Smooth muscle cell (in vitro differentiated cells): ENCODE data around the gene OR2C1. TPM values are rescaled to one million over a fixed set of nuclear protein-coding genes. Genes with fewer than 3 reads are reported as not detected.

Experiments used
- DNase-seq: peaks from one replicate; lab custom pipeline; 2025; ENCODE audit not compliant: unreplicated experiment; lab: John Stamatoyannopoulos, UW
- H2AFZ ChIP-seq: fragments of 200-600 bp; sonication (generic); 2 replicates; pipeline ENCODE4 v1.6.0; 2016; ENCODE audit warnings: antibody characterized with exemption, low read depth, mild to moderate bottlenecking
- H3F3A ChIP-seq: fragments of 200-600 bp; sonication (generic); 2 replicates; pipeline ENCODE4 v1.6.0; 2017; ENCODE audit warnings: antibody characterized with exemption, low read depth
- H3K27ac ChIP-seq: fragments of 200-600 bp; sonication (generic); 2 replicates; pipeline ENCODE4 v1.5.1; 2016; ENCODE audit warnings: low read depth, mild to moderate bottlenecking
- H3K27me3 ChIP-seq: fragments of 200-600 bp; sonication (generic); 2 replicates; pipeline ENCODE4 v1.6.1; 2016; ENCODE audit warnings: low read depth, mild to moderate bottlenecking
- H3K36me3 ChIP-seq: fragments of 200-600 bp; sonication (generic); 2 replicates; pipeline ENCODE4 v1.5.1; 2016; ENCODE audit warnings: low read depth
- H3K4me1 ChIP-seq: fragments of 200-600 bp; sonication (generic); 2 replicates; pipeline ENCODE4 v1.5.1; 2016; ENCODE audit warnings: low read depth
- H3K4me2 ChIP-seq: fragments of 200-600 bp; sonication (generic); 2 replicates; pipeline ENCODE4 v1.6.0; 2016; ENCODE audit warnings: mild to moderate bottlenecking
- H3K4me3 ChIP-seq: fragments of 200-600 bp; sonication (generic); 2 replicates; pipeline ENCODE4 v1.5.1; 2016; ENCODE audit warnings: mild to moderate bottlenecking
- H3K79me2 ChIP-seq: fragments of 200-600 bp; sonication (generic); 2 replicates; pipeline ENCODE4 v1.6.0; 2016; ENCODE audit warnings: low read depth, mild to moderate bottlenecking
- H3K9ac ChIP-seq: fragments of 200-600 bp; sonication (generic); 2 replicates; pipeline ENCODE4 v1.6.0; 2016; ENCODE audit warnings: low read depth
- H3K9me3 ChIP-seq: fragments of 200-600 bp; sonication (generic); replicated peaks from 2 replicates; pipeline ENCODE4 v1.5.1; 2016; ENCODE audit warnings: low read depth
- H4K20me1 ChIP-seq: fragments of 200-600 bp; sonication (generic); 2 replicates; pipeline ENCODE4 v1.6.0; 2016; ENCODE audit warnings: low read depth
- CTCF ChIP-seq: fragments of 200-600 bp; sonication (generic); IDR thresholded peaks from 2 replicates; pipeline ENCODE4 v1.5.1; 2017; ENCODE audit warnings: borderline replicate concordance, mild to moderate bottlenecking, antibody characterized with exemption; ENCODE audit not compliant: insufficient read depth, poor library complexity, severe bottlenecking
- WGBS: methylation state at CpG from one replicate; pipeline ENCODE4 v1.1.7; 2016; ENCODE audit warnings: low lambda C conversion rate; 5-methylcytosine and 5-hydroxymethylcytosine counted together
- polyA plus RNA-seq: library from polyadenylated mRNA; unstranded; fragments of >200 nt; fragmentation: Nextera tagmentation; extraction: Ambion mirVana; gene quantifications from 2 replicates; pipeline ENCODE4 v1.2.1, GENCODE V29; 2016
- total RNA-seq: library from RNA; depleted of rRNA; stranded (reverse); fragments of >200 nt; gene quantifications from 2 replicates; pipeline ENCODE4 v1.2.3, GENCODE V29; 2014

Gene OR2C1
- total and polyA plus RNA-seq, 2 experiments from 2014 or later: not detected

GRCh38 chr16:3364774-3365427 lies 9.2 kb downstream of the OR2C1 start:
- Histone ChIP-seq H3K4me3 (no peak overlapping the region), H3K4me1 (no peaks in the 10 kb centered on the region), H3K4me2 (no peak overlapping the region), H3K36me3 (no peaks in the 10 kb centered on the region), H3K9ac (no peak overlapping the region), H3K27ac (no peak overlapping the region), H3K9me3 (no peaks in the 10 kb centered on the region), H4K20me1 (no peaks in the 10 kb centered on the region), H3F3A (no peaks in the 10 kb centered on the region), H3K79me2 (no peaks in the 10 kb centered on the region), H3K27me3 (no peaks in the 10 kb centered on the region), H2AFZ (no peak overlapping the region)
- no peak for DNase-seq
- 91% methylated on average over 42 of the region's 42 CpGs for WGBS
- no peak for TF ChIP-seq CTCF

GRCh38 chr16:3369073-3369472 lies 13.4 kb downstream of the OR2C1 start:
- Histone ChIP-seq H3K9ac (no peak overlapping the region), H3K4me2 (no peak overlapping the region), H3K79me2 (no peaks in the 10 kb centered on the region), H4K20me1 (no peaks in the 10 kb centered on the region), H3K36me3 (no peaks in the 10 kb centered on the region), H2AFZ (no peak overlapping the region), H3K4me3 (no peak overlapping the region), H3K9me3 (no peaks in the 10 kb centered on the region), H3F3A (no peaks in the 10 kb centered on the region), H3K27me3 (no peaks in the 10 kb centered on the region), H3K27ac (no peak overlapping the region), H3K4me1 (no peaks in the 10 kb centered on the region)
- WGBS: 94% methylated on average over 11 of the region's 11 CpGs
- DNase-seq: no peak
- TF ChIP-seq CTCF: no peak

- H3K4me3 ChIP-seq: no peak overlapping the region
- H3K36me3 ChIP-seq: no peaks in the 10 kb centered on the region
- WGBS: 83% methylated on average over 5 of the region's 5 CpGs
- no peaks in the 10 kb centered on the region for H3K4me1 ChIP-seq
- no peak overlapping the region for H2AFZ ChIP-seq
- H3K27me3 ChIP-seq: no peaks in the 10 kb centered on the region
- TF ChIP-seq CTCF: no peak
- H4K20me1 ChIP-seq: no peaks in the 10 kb centered on the region
- H3K79me2 ChIP-seq: no peaks in the 10 kb centered on the region
- no peak overlapping the region for H3K9ac ChIP-seq
- no peak overlapping the region for H3K27ac ChIP-seq
- no peak for DNase-seq
- peaks cover 10% of the 10 kb centered on the region for H3K9me3 ChIP-seq
- no peaks in the 10 kb centered on the region for H3F3A ChIP-seq
- H3K4me2 ChIP-seq: no peak overlapping the region
Measured at GRCh38 chr16:3375680-3376079, 20.0 kb downstream of the OR2C1 start.

GRCh38 chr16:3377917-3378316 lies 22.2 kb downstream of the OR2C1 start:
- no peak overlapping the region for H3K4me2 ChIP-seq
- no peak overlapping the region for H2AFZ ChIP-seq
- no peak for TF ChIP-seq CTCF
- no peak for DNase-seq
- H3K36me3 ChIP-seq: peaks cover 18% of the 10 kb centered on the region
- H3K79me2 ChIP-seq: no peaks in the 10 kb centered on the region
- H4K20me1 ChIP-seq: no peaks in the 10 kb centered on the region
- H3K27me3 ChIP-seq: no peaks in the 10 kb centered on the region
- no peaks in the 10 kb centered on the region for H3F3A ChIP-seq
- no peaks in the 10 kb centered on the region for H3K4me1 ChIP-seq
- H3K9ac ChIP-seq: no peak overlapping the region
- no peak overlapping the region for H3K27ac ChIP-seq
- H3K9me3 ChIP-seq: peaks cover 33% of the 10 kb centered on the region
- H3K4me3 ChIP-seq: no peak overlapping the region
